HG03457 (cell line): ENCODE data around the gene GOSR1.
"Not testable (repeated sequence)": the region's sequence is repeated elsewhere in the genome, so short reads cannot be mapped to it uniquely, and the experiment has no call there.

Source experiments
- ATAC-seq: cut with Tn5 transposase; IDR thresholded peaks from one replicate; pipeline ENCODE4 v1.9.1; 2021; ENCODE audit warnings: moderate number of reproducible peaks; ENCODE audit not compliant: unreplicated experiment

The GOSR1 gene

DNA sequence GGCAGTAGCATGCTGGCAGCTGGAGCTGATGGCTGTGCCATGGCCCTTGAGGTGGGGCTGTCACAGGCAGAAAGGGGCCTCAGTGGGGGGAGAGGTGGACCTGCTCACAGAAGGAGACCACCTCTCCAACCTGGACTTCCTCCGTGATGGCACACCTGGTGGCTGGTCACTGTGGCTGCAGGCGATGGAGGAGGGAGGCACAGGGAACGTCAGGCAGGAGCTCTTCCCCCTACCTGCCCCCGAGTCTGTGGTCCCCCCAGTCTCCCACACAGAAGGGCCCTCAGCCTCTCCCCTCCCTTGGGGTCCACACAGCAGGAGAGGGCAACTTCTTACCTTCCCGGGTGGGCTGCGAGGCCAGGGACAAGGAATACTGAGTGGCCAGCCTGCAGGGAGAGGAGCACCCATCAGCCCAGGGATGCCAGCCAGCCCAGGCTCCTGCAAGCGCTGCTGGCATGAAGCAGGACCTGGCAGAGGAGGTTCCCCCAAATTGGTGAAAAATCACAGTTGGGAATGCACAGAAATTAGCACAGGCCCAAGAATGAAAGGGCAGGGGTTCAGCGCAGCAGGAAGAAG lies 96.5 kb downstream of the GOSR1 start:
- no peak for ATAC-seq

DNA sequence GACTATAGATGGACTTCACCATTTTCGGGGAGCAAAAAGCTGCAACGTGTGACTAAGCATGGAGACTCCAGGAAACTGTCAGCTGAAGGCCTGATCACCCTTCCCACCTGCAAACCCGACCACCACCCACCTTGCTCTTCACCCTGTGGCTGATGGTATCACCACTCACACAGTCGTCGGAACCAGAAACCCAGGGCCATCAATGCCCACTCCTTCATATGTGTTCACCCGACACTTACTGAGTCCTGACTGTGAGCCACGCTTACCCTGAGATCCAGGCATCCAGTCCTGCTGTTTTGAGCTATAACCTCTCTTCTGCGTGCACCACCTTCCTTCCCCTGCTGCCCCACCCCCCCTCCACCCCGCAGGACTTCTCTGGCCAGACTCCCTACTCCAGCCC lies 97.1 kb downstream of the GOSR1 start:
- not testable (repeated sequence) for ATAC-seq

DNA sequence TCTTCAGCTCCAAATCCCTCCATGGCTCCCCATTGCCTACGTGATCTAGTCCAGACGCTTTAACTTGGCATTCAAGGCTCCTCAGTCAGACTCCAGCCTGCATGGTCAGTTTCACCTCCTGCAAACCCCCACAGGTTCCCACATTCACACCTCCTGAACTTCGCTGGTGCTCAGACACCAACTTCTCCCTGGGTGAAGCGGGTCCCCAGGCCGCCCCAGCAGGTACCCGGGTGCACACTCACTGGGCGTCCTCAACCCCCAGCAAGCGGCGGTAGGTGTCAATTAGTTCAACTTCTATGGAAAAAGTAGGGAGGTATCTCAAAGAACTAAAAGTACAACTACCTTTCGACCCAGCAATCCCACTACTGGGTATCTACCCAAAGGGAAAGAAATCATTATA lies 97.6 kb downstream of the GOSR1 start:
- not testable (repeated sequence) for ATAC-seq

DNA sequence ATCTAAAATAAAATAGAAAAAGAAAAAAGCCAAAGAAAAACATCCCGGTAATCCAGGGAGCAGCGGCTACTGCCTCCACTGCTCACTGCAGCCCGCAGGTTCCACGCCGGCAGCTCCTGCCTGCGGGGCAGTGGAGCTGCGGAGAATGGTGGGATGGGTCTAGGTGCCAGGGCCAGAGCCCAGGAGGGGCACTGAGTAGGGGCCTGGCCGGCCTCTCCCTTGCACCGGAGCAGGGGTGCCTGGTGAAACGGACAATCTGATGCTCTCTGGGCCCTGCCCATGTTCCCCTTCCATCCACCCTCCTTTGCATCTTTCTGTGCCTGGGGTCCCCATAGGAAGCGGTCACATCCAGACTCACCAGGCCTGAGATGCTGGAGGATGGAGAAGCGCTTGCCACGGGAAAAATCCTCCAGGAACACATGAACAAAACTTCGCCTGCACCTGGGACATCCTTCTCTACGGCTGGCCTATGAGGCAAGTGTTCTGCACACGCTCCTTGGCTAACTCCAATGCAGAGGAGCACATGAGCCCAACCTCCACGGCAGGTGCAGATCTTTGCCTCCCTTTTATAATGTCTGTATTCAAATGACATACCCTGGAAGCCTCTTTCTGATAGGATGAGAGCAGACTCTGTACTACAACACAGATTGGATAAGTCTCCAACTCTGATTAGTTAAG lies 98.6 kb downstream of the GOSR1 start:
- not testable (repeated sequence) for ATAC-seq

DNA sequence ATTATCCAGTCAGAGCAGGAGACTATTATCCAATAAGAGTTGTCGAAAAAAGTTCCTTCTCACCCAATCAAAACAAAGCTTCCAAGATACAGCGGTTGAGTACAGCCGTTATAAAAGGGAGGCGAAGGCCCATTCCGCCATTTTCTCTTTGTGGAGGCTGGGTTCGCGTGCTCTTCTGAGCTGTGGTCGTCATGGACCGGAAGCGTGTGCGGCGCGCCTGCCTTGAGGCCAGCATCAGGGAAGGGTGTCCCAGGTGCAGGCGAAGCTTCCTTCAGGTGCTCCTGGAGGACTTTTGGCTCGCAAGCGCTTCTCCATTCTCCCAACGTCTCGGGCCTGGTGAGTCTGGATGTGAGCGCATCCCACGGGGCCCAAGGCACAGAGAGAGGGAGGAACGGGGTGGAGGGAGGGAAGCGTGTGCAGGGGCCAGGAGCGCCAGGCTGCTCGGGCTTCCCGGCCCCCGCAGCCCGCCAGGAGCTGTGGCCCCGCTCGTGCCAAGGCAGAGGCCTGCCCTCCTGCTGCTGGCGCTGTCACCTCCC lies 99.2 kb downstream of the GOSR1 start:
- no peak for ATAC-seq
